Tibial nerve (tissue), 4 donors: ENCODE data around the gene FGF19. TPM values are rescaled to one million over a fixed set of nuclear protein-coding genes. Genes with fewer than 3 reads are reported as not detected.

Experiments used
- DNase-seq, 2 donors: peaks; one replicate each; pipeline ENCODE4 v3.0.0-alpha.2; 2019; ENCODE audit warnings: low spot score in 2 of 2
- H3K27ac ChIP-seq, 4 donors: fragments of 200-600 bp; sonication (generic) in 3 of 4; one replicate each; pipeline ENCODE4 v1.5.1; 2017 to 2019; ENCODE audit warnings: mild to moderate bottlenecking in 1 of 4
- H3K27me3 ChIP-seq, 2 donors: fragments of 200-600 bp; sonication (generic) in 1 of 2; one replicate each; pipeline versions ENCODE4 v1.5.1 to v1.6.0; 2017 to 2019
- H3K36me3 ChIP-seq, 3 donors: fragments of 200-600 bp; sonication (generic); one replicate each; pipeline ENCODE4 v1.5.1; 2018 to 2019
- H3K4me1 ChIP-seq, 4 donors: fragments of 200-600 bp; sonication (generic) in 3 of 4; one replicate each; pipeline ENCODE4 v1.5.1; 2017 to 2019
- H3K4me3 ChIP-seq, 4 donors: fragments of 200-600 bp; sonication (generic) in 3 of 4; one replicate each; pipeline ENCODE4 v1.5.1; 2017 to 2019; ENCODE audit warnings: mild to moderate bottlenecking in 1 of 4, moderate library complexity in 1 of 4
- H3K9me3 ChIP-seq, 4 donors: fragments of 200-600 bp; sonication (generic) in 3 of 4; one replicate each; pipeline ENCODE4 v1.5.1; 2017 to 2019
- EP300 ChIP-seq, 2 donors: sonication (generic); formaldehyde crosslinking; IDR thresholded peaks; one replicate each; pipeline ENCODE4 v1.6.1; 2017; ENCODE audit warnings: antibody characterized with exemption in 2 of 2, mild to moderate bottlenecking in 1 of 2
- POLR2A ChIP-seq, 2 donors: fragments of 450-650 bp; IDR thresholded peaks; one replicate each; pipeline ENCODE4 v1.6.1; 2017; ENCODE audit warnings: antibody characterized with exemption in 2 of 2, mild to moderate bottlenecking in 2 of 2, moderate library complexity in 2 of 2
- WGBS, 2 donors: methylation state at CpG; one replicate each; pipeline ENCODE4 v1.1.5; 2018; 5-methylcytosine and 5-hydroxymethylcytosine counted together
- total RNA-seq, 4 donors: library from RNA; depleted of rRNA; stranded (reverse); fragments of >200 nt; gene quantifications; one replicate each; pipeline ENCODE4 v1.1.0, GENCODE V29; 2016
- TF ChIP-seq, protein P1 (sequence below), 5 experiments: fragments of 200-600 bp in 3 of 5; fragments of 450-650 bp in 2 of 5; sonication (generic) in 3 of 5; IDR thresholded peaks; one replicate each; pipeline ENCODE4 v1.5.1; 2016 to 2019; ENCODE audit warnings: antibody characterized with exemption in 5 of 5, mild to moderate bottlenecking in 3 of 5, moderate library complexity in 2 of 5

The FGF19 gene
- total RNA-seq, 4 donors from 2014 or later = not detected

DNA sequence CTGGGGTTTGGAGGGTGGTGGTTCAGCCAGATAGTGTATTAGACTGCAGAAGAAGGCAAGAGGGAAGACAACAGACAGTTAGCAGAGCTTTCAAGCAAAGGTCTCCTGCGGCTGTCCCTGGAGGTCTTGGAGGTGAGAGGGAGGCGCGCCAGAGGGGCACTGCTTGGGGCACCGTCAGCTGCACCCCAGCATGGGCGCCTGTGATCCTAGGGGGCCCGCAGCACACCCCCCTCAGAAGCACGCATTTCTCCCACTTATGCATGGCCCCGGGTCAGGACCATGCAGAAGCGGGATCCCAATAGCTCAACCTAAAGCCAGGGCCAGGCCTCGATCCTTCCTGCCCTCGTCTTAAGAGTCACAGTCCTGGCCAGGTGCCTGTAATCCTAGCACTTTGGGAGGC, 44.8 kb upstream of the FGF19 start:
- TF ChIP-seq EP300 (IDR thresholded peaks at IDR 0.05) = no peak
- TF ChIP-seq POLR2A (IDR thresholded peaks at IDR 0.05) = no peak
- TF ChIP-seq, protein P1, sequence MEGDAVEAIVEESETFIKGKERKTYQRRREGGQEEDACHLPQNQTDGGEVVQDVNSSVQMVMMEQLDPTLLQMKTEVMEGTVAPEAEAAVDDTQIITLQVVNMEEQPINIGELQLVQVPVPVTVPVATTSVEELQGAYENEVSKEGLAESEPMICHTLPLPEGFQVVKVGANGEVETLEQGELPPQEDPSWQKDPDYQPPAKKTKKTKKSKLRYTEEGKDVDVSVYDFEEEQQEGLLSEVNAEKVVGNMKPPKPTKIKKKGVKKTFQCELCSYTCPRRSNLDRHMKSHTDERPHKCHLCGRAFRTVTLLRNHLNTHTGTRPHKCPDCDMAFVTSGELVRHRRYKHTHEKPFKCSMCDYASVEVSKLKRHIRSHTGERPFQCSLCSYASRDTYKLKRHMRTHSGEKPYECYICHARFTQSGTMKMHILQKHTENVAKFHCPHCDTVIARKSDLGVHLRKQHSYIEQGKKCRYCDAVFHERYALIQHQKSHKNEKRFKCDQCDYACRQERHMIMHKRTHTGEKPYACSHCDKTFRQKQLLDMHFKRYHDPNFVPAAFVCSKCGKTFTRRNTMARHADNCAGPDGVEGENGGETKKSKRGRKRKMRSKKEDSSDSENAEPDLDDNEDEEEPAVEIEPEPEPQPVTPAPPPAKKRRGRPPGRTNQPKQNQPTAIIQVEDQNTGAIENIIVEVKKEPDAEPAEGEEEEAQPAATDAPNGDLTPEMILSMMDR (IDR thresholded peaks at IDR 0.05) = no peak
- Histone ChIP-seq H3K27me3 (no peaks in the 10 kb centered on the region), H3K4me3 (no peak overlapping the region), H3K27ac (peak overlapping the region in 1 of 4 donors; percentile 71), H3K36me3 (no peaks in the 10 kb centered on the region), H3K4me1 (no peaks in the 10 kb centered on the region), H3K9me3 (no peaks in the 10 kb centered on the region)
- WGBS, 2 donors = 78 to 90% methylated on average over 11 of the region's 11 CpGs
- no peak for DNase-seq

- Histone ChIP-seq H3K27ac (peak overlapping the region in 2 of 4 donors; percentile 60 to 71), H3K27me3 (no peaks in the 10 kb centered on the region), H3K9me3 (no peaks in the 10 kb centered on the region), H3K36me3 (no peaks in the 10 kb centered on the region), H3K4me3 (no peak overlapping the region), H3K4me1 (no peaks in the 10 kb centered on the region)
- peak in 1 of 2 donors; percentile 52 for TF ChIP-seq EP300 (IDR thresholded peaks at IDR 0.05)
- TF ChIP-seq, protein P1 (IDR thresholded peaks at IDR 0.05) = no peak
- DNase-seq = no peak
- 51% methylated on average over 25 to 27 of the region's 29 CpGs for WGBS, 2 donors
These were observed 43.2 kb upstream of the FGF19 start for GRCh38 chr11:69746752-69747742.

GRCh38 chr11:69746140-69746539, 42.3 kb upstream of the FGF19 start:
- TF ChIP-seq EP300 (IDR thresholded peaks at IDR 0.05) = no peak
- TF ChIP-seq, protein P1 (IDR thresholded peaks at IDR 0.05) = no peak
- no peak for TF ChIP-seq POLR2A (IDR thresholded peaks at IDR 0.05)
- Histone ChIP-seq H3K4me1 (no peaks in the 10 kb centered on the region), H3K4me3 (no peak overlapping the region), H3K36me3 (no peaks in the 10 kb centered on the region), H3K9me3 (no peaks in the 10 kb centered on the region), H3K27ac (peak overlapping the region in 2 of 4 donors; percentile 60 to 71), H3K27me3 (no peaks in the 10 kb centered on the region)
- no peak for DNase-seq
- WGBS, 2 donors = 70 to 72% methylated on average over 8 of the region's 8 CpGs

DNA sequence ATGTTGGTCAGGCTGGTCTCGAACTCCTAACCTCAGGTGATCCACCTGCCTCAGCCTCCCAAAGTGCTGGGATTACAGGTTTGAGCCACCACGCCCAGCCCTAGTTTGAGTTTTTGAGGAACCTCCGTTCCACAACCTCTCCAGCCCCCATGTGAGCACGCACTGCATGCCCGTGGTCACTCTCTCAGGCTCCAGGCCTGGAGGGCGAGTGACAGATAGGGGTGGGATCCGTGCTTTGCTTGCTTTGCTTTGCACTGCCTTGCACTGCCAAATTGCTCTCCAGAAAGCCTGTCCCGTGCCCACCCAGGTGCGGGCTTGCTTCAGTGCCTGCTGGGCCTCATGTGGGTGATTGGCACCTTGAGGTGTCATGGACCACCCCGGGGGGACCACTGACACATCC, 41.4 kb upstream of the FGF19 start:
- TF ChIP-seq, protein P1 (IDR thresholded peaks at IDR 0.05) = no peak
- TF ChIP-seq EP300 (IDR thresholded peaks at IDR 0.05) = no peak
- TF ChIP-seq POLR2A (IDR thresholded peaks at IDR 0.05) = no peak
- DNase-seq = no peak
- H3K27ac ChIP-seq = peak overlapping the region in 1 of 4 donors; percentile 71
- 89 to 92% methylated on average over 10 of the region's 10 CpGs for WGBS, 2 donors
- H3K4me3 ChIP-seq = no peak overlapping the region
- H3K36me3 ChIP-seq = no peaks in the 10 kb centered on the region
- no peaks in the 10 kb centered on the region for H3K4me1 ChIP-seq
- peaks cover 0 to under 1% (median 0%) of the 10 kb centered on the region in 4 donors for H3K9me3 ChIP-seq
- H3K27me3 ChIP-seq = no peaks in the 10 kb centered on the region

GRCh38 chr11:69744435-69744834, 40.6 kb upstream of the FGF19 start:
- 34 to 37% methylated on average over 7 of the region's 7 CpGs for WGBS, 2 donors
- H3K27ac ChIP-seq = no peak overlapping the region
- H3K27me3 ChIP-seq = no peaks in the 10 kb centered on the region
- no peak overlapping the region for H3K4me3 ChIP-seq
- no peak for TF ChIP-seq EP300 (IDR thresholded peaks at IDR 0.05)
- TF ChIP-seq, protein P1 (IDR thresholded peaks at IDR 0.05) = no peak
- TF ChIP-seq POLR2A (IDR thresholded peaks at IDR 0.05) = no peak
- no peaks in the 10 kb centered on the region for H3K36me3 ChIP-seq
- H3K9me3 ChIP-seq = peaks cover 0 to 7% (median 0%) of the 10 kb centered on the region in 4 donors
- no peaks in the 10 kb centered on the region for H3K4me1 ChIP-seq
- no peak for DNase-seq
